ENCODE measurements around the gene PLD1.
"Not testable (repeated sequence)": the region's sequence is repeated elsewhere in the genome, so short reads cannot be mapped to it uniquely, and the experiment has no call there.

The PLD1 gene

DNA sequence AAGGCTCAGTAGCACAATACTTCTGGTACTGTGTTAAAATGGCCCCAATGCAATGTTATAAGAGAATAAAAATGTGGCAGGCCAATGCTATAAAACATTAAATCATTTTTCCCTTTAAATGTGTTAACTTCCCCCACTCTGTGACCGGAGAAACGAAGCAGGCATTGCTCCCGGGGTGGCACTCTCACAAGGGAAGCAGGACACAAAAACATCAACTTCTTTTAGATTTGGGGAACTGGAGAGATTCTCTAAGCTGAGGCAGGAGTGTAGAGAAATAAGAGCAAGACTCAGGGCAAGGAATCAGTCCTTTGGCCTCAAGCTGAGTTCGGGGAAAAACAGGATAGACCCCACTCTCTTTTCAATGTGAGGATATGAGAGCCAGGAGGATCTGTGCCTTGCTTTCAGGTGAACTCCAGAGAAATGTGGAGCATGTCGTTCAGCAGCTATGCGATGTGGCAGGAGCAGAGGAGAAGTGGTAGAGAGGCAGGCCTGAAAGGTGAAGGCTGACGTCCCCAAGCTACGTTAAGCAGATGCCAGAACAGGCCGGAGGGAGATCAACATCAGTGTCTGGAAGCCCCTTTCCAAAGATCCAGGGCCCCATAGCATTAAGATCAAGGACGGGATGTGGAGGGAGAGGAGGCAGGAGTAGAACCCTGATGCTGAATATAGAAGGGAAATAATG, 160.2 kb downstream of the PLD1 start:
- no peak for DNase-seq

DNA sequence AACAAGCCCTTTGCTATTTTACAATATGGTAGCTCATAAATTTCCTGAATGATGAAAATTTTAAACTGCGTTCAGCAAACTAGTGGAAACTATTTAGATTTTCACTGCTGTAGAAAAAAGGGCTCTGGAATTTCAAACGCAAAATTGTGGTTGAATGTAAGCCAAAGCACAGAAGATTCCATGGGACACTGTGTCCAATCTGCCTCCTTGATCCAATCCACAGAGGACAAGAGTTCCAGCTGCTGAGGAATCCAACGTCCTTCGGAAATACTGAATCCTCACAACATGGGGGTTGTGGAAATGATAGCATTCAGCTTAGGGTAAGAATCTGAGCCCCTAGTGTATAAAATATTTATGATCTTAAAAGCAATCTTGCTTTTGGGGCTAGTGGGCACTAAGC, 161.0 kb downstream of the PLD1 start:
- DNase-seq, result no peak

DNA sequence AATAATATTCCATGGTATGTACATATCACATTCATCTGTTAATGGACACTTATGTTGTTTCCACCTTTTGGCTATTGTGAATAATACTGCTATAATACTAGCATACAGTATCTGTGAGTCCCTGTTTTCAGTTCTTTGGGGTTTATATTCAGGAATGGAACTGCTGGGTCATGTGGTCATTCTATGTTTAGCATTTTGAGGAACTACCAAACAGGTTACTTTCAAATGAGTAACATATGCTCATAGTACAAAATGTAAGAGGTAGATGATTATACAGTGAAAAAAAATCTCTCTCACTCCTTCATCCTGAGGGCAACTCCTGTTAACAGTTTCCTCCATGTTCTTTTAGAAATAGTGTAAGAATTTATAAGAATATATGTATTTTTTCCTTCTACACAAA, 162.2 kb downstream of the PLD1 start:
- no peak for DNase-seq

DNA sequence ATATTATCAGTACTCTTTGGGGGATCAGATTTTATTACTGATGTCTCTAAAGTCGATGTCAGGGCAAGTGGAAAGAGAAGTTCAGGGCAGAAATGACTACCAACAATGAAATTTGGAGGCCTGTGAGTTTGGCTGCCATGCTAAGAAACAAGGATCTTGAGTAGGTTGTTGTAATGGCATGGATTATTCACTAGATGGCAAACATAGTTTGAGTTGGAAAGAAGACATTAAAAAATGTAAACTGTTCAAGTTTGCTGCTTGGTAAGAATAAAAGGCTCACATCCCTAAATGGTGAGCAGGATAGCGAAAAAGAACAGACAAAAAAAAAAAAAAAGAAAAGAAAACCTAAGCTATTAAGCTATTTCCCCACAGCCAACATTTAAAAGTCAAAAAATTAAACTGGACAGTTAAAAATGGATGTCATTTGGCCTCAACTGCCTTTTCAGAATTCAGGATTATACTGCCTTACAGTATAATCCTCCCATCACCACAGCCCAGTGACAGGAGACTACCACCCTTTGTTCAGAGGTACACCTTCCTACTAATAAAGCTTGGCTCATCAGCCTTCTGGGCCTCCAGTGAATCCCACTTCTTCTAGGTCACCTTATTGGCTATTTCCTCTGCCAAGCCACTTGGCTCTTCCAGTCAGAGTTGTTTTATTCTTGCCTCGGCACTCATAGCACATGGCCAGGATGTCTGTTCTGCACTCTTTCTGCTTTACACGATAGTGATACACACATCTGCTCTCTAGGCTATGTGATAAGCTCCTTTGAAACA, 163.7 kb downstream of the PLD1 start:
- peak; percentile 47 to 73 for DNase-seq

DNA sequence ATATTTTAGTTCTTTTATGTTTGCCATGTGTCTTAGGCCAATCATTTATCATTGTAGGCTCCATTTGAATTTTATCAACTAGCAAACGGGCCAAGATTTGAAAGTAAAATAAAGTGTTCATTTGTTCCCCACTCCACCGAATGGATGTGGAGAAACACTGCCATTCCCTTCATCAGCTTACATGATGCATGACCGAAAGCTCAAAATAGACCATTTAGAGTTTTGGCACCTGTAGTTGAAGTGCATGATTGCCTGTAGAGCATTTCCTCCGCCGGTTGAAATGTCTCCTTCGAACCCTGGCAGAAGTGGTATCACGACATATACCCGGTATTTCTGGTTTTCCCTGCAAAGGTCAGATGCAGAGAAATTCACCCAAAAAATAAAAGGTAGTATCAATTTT, 165.6 kb downstream of the PLD1 start:
- no peak for DNase-seq

DNA sequence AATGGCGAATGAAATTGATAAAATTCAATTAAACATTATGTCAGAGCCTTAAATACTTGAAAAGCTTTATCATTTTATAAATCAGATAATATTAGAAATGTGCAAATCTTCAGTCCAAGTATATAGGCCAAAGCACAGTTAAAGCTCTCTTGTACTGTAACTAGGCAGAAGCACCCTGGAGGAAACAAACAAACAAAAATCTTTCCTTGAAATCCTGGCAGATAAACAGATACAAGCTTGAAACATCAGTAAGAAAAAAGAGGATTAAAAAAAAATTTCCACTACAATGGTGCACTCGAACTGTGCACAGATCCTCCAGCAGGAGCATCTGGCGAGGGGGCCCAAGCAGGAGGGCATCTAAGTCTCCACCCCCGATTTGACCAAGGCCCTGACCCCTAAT, 166.6 kb downstream of the PLD1 start:
- no peak for DNase-seq

DNA sequence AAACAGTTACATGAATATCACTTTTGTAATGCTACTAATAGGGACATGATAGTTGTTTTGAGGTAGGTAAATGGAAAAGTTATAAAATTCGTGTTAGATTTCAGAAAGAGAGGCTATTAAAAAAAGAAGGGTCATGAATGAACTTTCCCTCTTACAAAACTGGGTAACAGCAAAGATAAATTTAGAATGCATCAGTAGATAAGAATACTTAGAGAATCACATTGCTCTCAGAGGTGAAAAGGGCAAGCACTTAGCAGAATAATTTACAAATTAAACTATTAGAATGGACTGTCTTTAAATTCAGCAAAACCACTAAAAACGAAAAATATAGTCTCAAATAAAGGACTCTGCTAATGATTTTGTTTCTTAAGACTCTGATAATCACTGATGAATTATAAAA, 167.2 kb downstream of the PLD1 start:
- DNase-seq, result no peak

DNA sequence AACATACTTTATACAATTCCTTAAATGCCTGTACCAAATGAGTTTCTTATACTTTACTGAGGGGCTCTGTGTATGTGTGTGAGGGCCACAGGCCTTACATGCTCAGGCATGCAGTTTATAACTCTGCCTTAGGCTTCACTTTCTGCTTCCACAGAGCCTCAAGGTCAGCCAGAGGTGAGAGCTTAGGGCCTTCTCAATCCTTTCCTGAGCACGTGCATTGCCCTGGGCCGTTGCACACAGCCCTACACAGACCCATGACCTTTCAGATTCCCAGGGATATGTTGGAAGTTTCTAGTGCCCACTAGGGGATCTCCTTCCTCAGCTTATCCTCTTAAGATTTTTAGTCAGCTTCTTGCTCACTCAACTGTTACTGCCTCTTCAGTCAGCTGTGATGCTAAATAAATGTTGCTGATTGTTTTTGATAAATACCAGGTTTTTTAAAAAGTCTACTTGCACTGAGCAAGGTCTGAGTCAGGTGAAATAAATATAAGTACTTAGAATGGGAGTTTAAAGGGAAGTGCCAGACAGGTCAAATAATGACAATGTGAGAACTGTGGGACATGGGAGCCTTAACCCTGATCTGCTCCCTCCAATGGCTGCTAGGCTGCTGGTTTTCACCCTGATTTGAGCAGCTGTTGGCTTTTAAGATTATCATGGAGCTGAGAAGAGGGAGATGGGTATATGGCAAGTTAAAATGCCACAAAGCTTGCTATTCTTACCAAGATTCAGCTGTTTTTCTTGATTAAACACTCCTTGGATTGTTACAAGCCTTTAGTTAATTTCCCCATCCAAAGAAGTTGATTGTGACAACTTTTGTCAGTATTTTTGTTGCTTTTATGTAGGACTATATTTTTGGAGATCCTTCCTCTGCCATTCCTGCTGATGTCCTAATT, 169.5 kb downstream of the PLD1 start:
- no peak for DNase-seq

DNA sequence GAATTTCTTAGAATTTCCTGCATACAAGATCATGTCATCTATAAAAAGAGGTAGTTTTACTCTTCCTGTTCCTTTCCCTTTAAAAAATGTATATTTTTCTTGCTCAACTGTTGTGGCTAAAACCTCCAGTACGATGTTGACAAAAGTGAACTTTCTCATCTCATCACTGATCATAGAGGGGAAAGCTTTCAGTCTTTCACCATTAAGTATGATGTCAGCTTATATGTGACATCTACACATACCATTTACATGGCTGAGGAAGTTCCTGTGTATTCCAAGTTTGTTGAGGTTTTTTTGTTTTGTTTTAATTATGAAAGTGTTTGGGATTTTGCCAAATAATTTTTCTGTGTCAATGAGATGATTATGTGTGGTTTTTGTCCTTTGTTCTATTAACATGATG, 173.6 kb downstream of the PLD1 start:
- DNase-seq, result no peak

DNA sequence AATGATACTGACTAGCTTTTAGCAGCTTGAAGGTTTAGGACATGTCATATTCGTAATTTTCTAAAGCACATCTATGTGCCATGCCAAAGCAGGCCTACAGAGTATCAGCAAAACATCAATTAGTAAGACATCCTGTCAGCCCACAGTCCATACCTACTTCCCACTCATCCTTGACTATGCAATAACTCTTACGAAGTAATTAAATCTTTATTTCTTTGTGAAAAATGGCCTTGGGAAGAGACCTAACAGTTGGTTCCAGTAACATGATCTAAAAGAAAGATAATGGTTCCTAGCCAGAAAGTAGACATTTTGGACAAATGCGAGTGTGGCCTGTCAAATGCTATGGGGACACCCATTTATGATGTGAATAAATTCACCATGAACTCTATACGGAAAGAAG, 177.5 kb downstream of the PLD1 start:
- DNase-seq, result no peak

DNA sequence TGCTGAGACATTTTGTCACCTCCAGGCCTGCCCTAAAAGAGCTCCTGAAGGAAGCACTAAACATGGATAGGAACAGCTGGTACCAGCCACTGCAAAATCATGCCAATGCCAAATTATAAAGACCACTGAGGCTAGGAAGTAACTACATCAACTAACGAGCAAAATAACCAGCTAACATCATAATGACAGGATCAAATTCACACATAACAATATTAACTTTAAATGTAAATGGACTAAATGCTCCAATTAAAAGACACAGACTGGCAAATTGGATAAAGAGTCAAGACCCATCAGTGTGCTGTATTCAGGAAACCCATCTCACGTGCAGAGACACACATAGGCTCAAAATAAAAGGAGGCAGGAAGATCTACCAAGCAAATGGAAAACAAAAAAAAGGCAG, 183.5 kb downstream of the PLD1 start:
- DNase-seq, result not testable (repeated sequence)

DNA sequence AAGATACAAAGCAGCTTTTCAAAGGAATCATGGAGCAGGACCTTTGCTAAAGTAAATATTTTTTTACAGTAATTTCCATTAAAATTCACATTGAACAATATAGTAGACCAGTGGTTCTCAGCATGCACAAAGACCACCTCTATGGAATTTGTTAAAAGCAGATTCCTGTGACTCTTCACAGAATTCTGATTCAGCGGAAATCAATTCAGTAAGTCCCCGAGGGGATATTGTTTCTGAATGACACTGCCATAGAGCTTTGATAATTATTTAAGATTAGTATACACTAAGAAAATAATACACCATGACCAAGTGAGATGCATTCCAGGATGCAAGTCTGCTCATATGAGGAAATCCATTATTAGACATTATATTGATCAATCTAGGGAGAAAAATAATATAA, 188.2 kb downstream of the PLD1 start:
- DNase-seq, result no peak

DNA sequence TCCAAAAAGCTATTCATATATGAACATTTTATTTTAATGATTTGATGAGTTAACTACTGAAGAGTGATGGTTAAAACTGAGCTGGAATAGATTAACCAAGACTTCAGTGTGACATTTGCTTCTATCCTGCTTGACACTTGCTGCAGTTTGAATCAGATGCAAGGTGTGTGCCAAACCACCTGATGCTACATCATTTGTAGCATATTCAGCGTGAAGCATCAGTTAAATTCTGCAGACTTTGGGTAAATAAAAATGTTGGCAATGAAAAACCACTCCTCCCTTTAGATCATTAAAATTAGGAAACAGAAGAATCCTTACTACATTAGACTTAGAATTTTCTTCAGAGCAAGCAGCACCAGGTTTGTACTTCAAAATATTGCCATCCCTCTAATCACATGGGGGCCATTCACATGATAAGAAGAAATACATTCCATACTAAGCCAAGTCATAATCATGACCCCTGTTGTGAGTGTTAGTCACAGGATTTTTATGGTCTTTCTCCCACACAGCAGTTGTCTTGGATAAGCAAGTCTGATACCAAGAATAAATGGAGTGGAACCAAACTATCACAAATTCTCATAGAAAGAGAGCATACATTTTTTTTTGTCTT, 189.4 kb downstream of the PLD1 start:
- DNase-seq, result no peak

DNA sequence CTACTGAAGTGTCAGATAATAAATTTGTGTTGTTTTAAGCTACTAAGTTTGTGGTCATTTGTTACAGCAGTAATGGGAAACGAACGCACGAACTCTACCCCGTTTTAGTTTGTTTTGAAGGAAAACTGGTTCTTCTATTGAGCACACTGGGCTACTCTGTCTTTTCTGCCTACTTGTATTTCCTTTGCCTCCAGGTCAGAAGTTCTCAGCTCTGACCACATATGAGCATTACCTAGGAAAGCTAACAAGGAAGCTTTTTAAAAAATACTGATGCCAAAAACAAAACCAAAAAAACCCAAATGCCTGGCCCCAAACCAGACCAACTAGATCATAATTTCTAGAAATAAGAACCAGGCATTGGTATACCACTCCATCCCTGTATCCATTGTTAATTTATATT, 193.5 kb downstream of the PLD1 start:
- DNase-seq, result no peak

DNA sequence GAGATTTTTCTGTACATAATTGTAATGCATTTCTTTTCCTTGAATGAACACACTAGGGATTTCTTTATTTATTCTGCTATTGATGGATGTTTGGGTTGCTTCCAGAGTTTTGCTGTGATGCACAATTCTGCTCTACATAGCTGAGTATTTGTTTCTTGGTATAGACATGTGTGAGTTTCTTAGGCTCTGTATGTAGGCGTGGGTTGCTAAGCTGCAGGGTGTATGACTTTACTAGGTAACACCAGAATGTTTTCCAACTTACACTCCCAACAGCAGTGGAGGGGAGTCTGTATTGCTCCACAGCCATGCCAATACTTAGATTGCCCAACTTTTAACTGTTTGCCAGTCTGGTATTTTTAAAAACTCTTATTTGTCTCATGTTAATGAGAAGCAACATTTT, 194.6 kb downstream of the PLD1 start:
- no peak for DNase-seq

DNA sequence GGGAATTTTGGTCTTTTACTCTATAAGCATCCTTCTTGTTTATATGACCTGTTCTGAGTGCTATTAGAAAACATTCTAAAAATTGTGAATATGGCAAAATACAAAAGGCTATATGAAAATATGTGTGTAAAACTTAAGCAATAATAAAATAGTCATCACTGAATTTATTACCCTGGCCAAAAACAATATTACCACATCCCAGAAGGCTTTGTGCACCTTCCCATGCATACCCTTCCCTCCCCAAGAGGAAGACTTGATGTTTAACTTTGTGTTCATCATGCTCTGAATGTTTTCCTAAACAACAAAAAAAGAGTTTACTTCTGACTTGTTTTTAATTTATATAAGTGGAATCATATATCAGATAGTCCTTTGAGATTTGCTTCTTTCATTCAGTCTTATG, 195.0 kb downstream of the PLD1 start:
- no peak for DNase-seq

DNA sequence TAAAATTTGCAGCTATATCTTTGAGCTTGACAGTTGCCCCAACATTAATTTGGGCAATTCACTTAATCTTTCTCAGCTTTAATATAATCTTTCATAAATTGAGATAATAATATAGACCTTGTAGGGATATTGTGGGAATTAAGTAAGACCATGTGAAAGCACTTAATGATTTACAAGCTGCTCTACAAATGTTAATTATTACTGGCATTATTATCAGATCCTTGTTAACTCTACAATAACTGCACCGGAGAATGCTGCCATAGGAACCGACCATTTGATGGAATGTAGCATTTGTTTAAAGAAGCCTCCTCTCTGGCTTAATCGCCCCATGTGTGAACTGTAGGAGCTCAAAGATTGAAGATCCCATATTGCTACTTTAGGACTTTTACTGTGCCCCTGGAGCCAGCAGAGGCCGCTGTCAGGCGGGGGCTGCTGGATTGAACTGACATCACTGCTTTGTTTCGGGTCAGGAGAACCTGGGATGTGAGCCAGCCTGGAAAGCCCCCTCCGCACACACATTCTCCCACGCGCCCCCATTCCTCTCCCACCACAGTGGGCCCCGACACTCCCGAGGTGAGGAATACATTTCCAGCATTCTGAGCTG, 195.9 kb downstream of the PLD1 start:
- no peak for DNase-seq

DNA sequence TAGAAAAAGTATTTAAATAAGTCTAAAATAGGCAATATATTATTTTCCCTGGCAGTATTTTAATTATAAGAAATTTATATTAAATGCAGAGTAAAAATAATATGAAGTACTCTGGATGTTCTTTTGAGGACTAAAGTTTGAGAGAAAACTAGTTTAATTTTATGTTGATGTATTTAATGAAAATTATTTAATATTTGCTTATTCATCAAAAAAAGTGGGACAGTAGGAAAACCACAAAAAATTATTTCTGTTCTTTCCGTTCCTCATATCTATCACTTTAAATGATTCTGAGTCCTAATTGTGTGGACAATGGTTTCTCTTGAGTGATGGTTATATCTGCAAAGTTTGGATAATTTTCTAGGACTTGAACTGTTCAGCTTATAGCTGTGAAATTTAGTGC, 202.8 kb downstream of the PLD1 start:
- no peak for DNase-seq

DNA sequence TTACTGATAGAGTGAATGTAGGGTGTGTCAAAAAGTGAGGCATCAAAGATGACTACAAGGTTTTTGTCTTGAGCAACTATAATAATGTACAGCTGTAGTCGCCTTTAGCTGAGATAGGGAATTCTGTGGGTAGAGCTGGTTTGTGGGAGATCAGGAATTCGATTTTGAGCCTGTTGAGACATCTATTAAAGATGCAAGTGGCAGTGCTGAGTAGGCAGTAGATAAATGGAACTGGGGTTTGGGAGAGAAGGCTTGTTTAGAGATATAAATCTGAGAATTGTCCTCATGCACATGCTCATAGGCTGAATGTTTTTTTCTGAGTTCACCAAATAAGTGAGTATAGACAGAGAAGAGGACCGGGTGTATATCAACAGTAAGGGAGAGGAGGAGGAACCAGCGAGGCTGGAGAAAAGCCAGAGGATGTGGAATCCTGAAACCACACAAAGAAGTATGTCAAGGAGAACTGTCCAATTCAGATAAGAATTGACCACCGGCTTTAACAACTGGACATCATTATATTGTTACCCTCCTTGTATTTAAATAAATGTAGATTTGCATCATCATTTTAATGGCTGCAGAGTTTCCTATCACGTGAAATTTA, 204.0 kb downstream of the PLD1 start:
- no peak for DNase-seq

DNA sequence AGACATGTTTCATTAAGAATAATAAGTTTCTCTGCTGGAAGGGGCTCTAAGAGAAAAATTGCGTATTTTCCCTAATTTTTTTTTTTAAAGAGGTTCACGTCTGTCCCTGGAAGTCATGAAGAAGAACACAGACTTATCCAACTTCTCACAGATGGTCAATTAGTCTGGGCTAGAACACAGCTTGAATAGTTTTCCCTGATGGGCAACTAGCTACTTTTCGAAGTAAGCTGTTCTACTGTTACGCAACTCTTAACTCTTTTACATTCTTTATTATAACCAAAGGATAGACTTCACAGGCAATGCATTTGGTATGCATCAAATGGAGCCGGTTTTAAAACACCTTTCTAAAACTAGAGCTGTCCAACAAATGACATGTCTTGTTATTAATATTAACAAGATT, 205.9 kb downstream of the PLD1 start:
- DNase-seq, result no peak

DNA sequence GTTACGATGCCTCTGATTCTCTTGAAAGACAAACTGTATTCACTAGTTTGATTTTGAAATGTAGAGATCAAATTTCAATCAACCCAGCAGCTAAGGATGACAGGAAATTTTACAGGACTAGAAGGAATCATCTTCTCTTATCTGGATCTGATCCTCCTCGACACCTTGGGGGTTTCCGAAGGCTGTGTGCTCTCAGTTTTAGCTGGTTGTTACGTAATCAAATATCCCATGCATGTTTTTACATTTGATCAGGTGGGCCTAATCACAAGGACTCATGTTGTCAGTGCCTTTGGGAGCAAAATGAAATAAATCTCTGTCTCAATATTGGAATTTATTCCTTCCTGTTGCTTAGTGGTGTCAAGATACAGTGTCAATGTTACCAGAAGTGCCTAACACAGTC, 208.2 kb downstream of the PLD1 start:
- no peak for DNase-seq

DNA sequence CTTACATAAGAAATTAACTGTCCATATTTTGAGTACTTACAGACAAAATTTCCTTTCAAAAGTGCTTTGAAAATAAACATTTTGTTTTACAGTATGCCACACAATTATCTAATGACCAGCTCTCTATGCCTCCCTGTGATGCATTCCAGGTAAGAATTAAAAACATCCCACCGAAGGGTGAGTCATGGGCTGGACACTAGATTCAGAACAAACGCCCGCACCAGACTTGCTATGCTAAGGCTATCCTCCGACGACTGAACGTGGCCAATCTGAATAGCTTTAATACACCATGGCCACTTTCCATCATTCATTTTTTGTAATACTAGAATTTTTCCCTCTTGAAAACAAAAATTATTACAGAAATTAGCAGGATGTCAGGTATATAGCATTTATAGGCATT, 210.3 kb downstream of the PLD1 start:
- DNase-seq, result no peak

DNA sequence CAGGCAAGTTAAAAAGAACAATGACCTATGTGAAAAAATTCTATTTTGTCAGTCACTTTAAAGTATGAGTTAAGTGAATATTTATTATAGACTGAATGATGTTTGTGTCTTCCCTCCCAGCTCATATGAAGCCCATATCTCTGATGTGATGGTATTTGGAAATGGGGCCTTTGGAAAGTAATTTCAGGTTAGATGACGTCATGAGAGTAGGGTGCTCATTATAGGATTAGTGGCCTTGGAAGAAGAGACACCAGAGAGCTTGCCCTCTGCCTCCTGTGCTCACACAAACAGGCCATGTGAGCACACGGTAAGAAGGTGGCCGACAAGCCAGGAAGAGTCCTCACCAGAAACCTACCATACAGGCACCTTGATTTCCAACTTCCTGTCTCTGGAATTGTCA, 211.3 kb downstream of the PLD1 start:
- no peak for DNase-seq
